ENCODE data around the gene PTPN11. TPM values are rescaled to one million over a fixed set of nuclear protein-coding genes. Genes with fewer than 3 reads are reported as not detected.

The PTPN11 gene
- polyA plus RNA-seq, 3 donors, result 84.4 to 88.1 (median 85.8) TPM

DNA sequence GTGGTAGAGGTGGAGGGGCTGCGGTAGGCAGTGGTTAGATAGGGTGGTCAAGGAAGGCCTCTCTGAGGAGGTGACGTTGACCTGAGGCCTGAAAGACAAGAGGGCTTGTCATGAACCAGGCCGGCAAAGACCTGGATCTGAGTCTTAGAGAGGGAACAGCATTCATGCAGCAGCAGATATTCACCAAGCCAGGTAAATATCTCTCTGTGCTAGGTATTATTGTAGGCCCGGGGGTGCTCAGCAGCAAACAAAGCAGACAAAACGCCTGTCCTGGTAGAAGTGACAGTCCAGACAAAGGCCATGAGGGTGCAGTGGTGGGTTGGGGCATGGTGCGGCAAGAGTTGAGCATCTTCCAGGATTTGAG, 117.6 kb downstream of the PTPN11 start:
- no peak for DNase-seq (ENCODE audit: low read depth in 3 of 3, low spot score in 2 of 3)

GRCh38 chr12:112537710-112538396, 119.1 kb downstream of the PTPN11 start:
- no peak for DNase-seq (ENCODE audit: low read depth in 3 of 3, low spot score in 2 of 3)

DNA sequence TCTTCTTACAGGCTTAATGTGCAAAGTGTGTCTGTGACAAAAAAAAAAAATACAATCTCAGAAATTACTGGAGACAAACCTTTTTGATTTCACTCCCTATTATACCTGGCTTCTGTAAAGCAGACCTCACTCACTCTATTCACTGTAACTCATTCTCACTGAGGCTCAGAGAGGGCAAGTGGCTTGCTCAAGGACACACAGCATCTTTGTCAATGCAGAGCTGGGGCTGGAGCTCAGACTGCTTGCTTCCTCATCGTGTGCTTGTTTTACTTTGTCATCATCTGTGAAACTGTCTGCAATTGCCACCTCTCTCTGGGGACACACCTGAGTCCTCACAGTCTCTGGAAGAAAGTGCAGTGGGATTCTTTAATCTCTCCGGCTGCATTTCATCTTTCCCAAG, 120.0 kb downstream of the PTPN11 start:
- no peak for DNase-seq (ENCODE audit: low read depth in 3 of 3, low spot score in 2 of 3)

DNA sequence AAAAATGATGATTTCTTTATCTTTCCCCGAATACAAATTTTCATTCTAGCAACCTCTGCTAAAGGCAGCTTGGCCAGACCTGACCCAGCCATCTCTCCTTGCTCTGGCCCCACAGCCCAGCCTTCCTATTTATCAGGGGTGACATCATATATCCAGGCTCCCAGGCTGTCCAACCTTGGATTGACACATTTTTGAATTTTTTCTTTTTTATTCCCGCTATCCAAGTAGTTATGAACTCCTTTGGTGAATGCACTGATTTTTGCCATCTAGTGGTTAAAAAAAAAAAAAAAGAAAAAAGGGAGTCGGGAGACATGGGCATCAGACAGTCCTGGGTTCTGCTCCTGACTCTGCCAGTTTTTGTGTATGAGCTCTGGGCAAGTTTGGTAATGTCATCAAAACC, 120.5 kb downstream of the PTPN11 start:
- DNase-seq (ENCODE audit: low read depth in 3 of 3, low spot score in 2 of 3), result no peak

DNA sequence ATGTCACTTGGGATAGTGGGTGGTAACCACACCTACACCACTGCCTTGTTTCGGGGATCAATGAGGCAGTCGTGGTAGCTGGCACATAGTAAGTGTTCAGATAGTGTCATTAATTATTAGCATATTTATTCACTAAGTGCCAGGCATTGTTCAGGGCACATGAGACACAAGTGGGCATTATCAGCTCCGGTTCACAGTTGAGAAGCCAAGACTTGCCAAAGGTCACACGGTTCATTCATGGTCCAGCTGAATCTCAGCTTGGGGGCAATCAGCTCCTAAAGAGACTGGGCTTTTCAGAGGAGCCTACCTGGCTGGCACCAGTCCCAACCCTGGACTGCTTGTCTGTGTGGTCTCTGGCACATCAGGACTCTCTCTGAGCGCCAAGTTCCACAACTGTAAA, 121.3 kb downstream of the PTPN11 start:
- DNase-seq (ENCODE audit: low read depth in 3 of 3, low spot score in 2 of 3), result no peak

- no peak for DNase-seq (ENCODE audit: low read depth in 3 of 3, low spot score in 2 of 3)
These were observed 125.0 kb downstream of the PTPN11 start for GRCh38 chr12:112543751-112544150.

GRCh38 chr12:112546339-112546738, 127.6 kb downstream of the PTPN11 start:
- DNase-seq (ENCODE audit: low read depth in 3 of 3, low spot score in 2 of 3), result no peak

DNA sequence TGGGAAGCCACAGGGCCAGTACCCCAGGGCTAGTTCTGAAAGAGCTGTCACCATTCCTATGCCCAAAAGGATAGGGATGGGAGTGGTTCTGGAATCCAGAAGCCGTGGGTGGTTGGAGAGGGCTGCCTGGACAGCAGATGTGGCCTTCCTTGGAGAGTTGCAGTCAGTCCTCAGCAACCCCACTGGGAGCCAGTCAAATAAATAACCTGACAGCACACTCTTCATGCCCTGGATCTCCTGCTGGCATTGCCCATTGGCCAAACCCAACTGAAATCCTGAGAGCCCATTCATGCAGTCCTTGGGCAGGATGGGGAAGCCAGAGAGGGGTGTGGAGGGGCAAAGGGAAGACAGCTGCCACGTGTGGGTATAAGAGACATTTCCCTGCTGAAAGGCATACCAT, 128.2 kb downstream of the PTPN11 start:
- DNase-seq (ENCODE audit: low read depth in 3 of 3, low spot score in 2 of 3), result no peak

DNA sequence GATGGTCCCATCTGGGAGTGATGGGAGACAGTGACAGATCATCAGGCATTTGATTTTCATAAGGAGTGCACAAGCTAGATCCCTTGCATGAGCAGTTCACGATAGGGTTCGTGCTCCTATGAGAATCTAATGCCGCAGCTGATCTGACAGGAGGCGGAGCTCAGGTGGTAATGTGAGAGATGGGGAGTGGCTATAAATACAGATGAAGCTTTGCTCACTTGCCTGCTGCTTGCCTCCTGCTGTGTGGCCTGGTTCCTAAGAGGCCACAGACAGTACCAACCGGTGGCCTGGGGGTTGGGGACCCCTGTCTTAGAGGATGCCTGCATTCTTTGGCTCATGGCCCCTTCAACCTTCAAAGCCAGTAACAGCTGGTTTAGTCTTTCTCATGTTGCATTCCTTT, 130.3 kb downstream of the PTPN11 start:
- no peak for DNase-seq (ENCODE audit: low read depth in 3 of 3, low spot score in 2 of 3)

- DNase-seq (ENCODE audit: low read depth in 3 of 3, low spot score in 2 of 3), result no peak
These were observed 132.9 kb downstream of the PTPN11 start for GRCh38 chr12:112551681-112552080.

DNA sequence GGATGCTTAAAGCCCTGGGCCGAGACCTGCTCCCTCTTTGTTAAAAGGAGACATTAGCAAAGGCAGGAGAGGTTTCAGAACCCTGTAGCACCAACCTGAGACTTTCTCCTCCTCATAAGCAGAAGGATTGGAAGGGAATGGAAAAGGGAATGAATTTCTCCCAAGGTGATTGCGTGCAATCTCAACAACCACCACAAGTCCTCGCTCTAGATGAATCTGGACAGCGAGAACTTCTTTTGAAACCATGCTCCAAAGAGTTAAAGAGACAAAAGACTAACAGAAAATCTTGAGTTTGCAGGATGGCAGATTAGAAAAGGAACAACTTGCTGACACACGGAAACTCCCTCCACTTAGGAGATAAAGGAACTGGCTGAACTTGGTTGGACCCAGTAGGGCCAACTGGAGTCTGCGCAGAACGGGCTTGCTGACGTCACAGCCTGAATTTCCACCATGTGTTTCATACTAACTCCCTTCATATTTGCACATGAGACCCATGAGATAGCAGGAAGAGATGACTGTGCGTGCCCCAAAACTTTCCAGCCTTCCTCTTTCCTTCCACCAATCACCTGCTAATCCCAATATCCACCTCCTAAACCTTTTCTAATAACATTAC, 137.0 kb downstream of the PTPN11 start:
- DNase-seq (ENCODE audit: low read depth in 3 of 3, low spot score in 2 of 3), result no peak

GRCh38 chr12:112557951-112558630, 139.3 kb downstream of the PTPN11 start:
- DNase-seq (ENCODE audit: low read depth in 3 of 3, low spot score in 2 of 3), result no peak

Other genes with a start within 250 kb of the PTPN11 start
- 10 to 100 TPM; 36.9 to 39.6 (median 37.5) TPM for gene HECTD4, start 36.5 kb upstream of the PTPN11 start, polyA plus RNA-seq (ENCODE audit: insufficient read length in 3 of 3)
- 1,000 to 10,000 TPM; 2,445 to 2,563 (median 2,508) TPM for gene RPL6, start 9.3 kb upstream of the PTPN11 start, polyA plus RNA-seq (ENCODE audit: insufficient read length in 3 of 3)